OCI-LY1 (cell line): ENCODE measurements around the gene ITIH3.
A peak's percentile ranks its signal among the peaks of the same experiment; 100 is the strongest.

ENCODE experiments used
- H2AFZ ChIP-seq: fragments of 200-600 bp; sonication (generic), shearing (Covaris generic); 2 replicates; pipeline ENCODE4 v1.6.0; 2014; ENCODE audit warnings: antibody characterized with exemption, mild to moderate bottlenecking, low read length
- H3F3A ChIP-seq: fragments of 200-600 bp; sonication (generic), shearing (Covaris generic); 2 replicates; pipeline ENCODE4 v1.6.0; 2014; ENCODE audit warnings: mild to moderate bottlenecking, antibody characterized with exemption, low read length, moderate library complexity; ENCODE audit not compliant: insufficient read depth
- H3K27ac ChIP-seq: fragments of 200-600 bp; sonication (generic); 2 replicates; pipeline ENCODE4 v1.5.1; 2014; ENCODE audit warnings: low read length, mixed run types, mild to moderate bottlenecking, low read depth; ENCODE audit not compliant: poor library complexity, severe bottlenecking
- H3K27me3 ChIP-seq: fragments of 200-600 bp; sonication (generic); 2 replicates; pipeline ENCODE4 v1.6.0; 2014; ENCODE audit warnings: antibody characterized with exemption, mild to moderate bottlenecking, low read length, moderate library complexity; ENCODE audit not compliant: insufficient read depth
- H3K36me3 ChIP-seq: fragments of 200-600 bp; sonication (generic); 2 replicates; pipeline ENCODE4 v1.6.1; 2014; ENCODE audit warnings: mild to moderate bottlenecking, antibody characterized with exemption, low read length, moderate library complexity, mixed read lengths; ENCODE audit not compliant: insufficient read depth
- H3K4me1 ChIP-seq: fragments of 200-600 bp; sonication (generic); 2 replicates; pipeline ENCODE4 v1.5.1; 2014; ENCODE audit warnings: mild to moderate bottlenecking, low read length, moderate library complexity; ENCODE audit not compliant: insufficient read depth, severe bottlenecking
- H3K4me2 ChIP-seq: fragments of 200-600 bp; sonication (generic), shearing (Covaris generic); 2 replicates; pipeline ENCODE4 v1.6.1; 2014; ENCODE audit warnings: low read length
- H3K4me3 ChIP-seq: fragments of 200-600 bp; sonication (generic); 2 replicates; pipeline ENCODE4 v1.5.1; 2014; ENCODE audit warnings: low read length, low read depth, mild to moderate bottlenecking, mixed read lengths; ENCODE audit not compliant: poor library complexity, severe bottlenecking
- H3K79me2 ChIP-seq: fragments of 200-600 bp; shearing (Covaris generic); 2 replicates; pipeline ENCODE4 v1.6.1; 2016; ENCODE audit warnings: mixed run types, low read length, mixed read lengths; ENCODE audit not compliant: insufficient read depth
- H3K9ac ChIP-seq: fragments of 200-600 bp; sonication (generic), shearing (Covaris generic); 2 replicates; pipeline ENCODE4 v1.6.1; 2014; ENCODE audit warnings: mild to moderate bottlenecking, low read length, mixed read lengths
- H3K9me2 ChIP-seq: fragments of 200-600 bp; sonication (generic), shearing (Covaris generic); 2 replicates; pipeline ENCODE4 v1.6.1; 2014; ENCODE audit warnings: low read depth, mild to moderate bottlenecking, low read length, mixed read lengths
- H3K9me3 ChIP-seq: fragments of 200-600 bp; shearing (Covaris generic); 2 replicates; pipeline ENCODE4 v1.6.1; 2014; ENCODE audit warnings: low read length, mixed read lengths
- H4K20me1 ChIP-seq: fragments of 200-600 bp; sonication (generic), shearing (Covaris generic); 2 replicates; pipeline ENCODE4 v1.6.0; 2016; ENCODE audit warnings: mild to moderate bottlenecking, low read length; ENCODE audit not compliant: insufficient read depth
- CTCF ChIP-seq: fragments of 200-600 bp; sonication (generic), shearing (Covaris generic); IDR thresholded peaks from 2 replicates; pipeline ENCODE4 v1.5.1; 2017; ENCODE audit warnings: mild to moderate bottlenecking, antibody characterized with exemption, low read length, moderate library complexity, mixed read lengths
- EZH2 ChIP-seq: fragments of 200-600 bp; sonication (generic), shearing (Covaris generic); IDR thresholded peaks from 2 replicates; pipeline ENCODE4 v1.8.0; 2017; ENCODE audit warnings: borderline replicate concordance, mixed run types, mild to moderate bottlenecking, antibody characterized with exemption, low read length, moderate library complexity, mixed read lengths

The ITIH3 gene

DNA sequence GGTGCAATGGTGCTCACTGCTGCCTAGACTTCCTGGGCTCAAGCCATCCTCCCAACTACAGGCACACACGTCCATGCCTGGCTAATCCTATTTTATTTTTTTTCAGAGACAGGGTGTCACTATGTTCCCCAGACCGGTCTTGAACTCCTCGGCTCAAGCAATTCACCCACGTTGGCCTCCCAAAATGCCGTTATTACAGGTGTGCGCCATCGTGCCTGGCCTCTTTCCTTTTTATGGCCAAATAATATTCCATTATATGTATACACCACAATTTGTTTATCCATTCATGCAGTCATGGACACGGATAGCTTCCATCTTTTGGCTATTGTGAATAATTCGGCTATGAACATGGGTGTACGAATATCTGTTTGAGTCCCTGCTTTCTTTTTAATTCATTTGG lies 22.9 kb upstream of the ITIH3 start:
- Histone ChIP-seq H3K4me3 (no peak overlapping the region), H4K20me1 (no peaks in the 10 kb centered on the region), H3K27ac (no peak overlapping the region), H3K79me2 (no peaks in the 10 kb centered on the region), H3K9ac (no peak overlapping the region; the same call in 1 of the 2 replicates), H3K27me3 (no peaks in the 10 kb centered on the region), H3K4me2 (peak overlapping the region; percentile 65; the same call in 1 of the 2 replicates), H3F3A (no peaks in the 10 kb centered on the region), H2AFZ (no peak overlapping the region), H3K9me3 (no peaks in the 10 kb centered on the region), H3K36me3 (peaks cover 9% of the 10 kb centered on the region; the same call in 1 of the 2 replicates), H3K4me1 (peaks cover 32% of the 10 kb centered on the region), H3K9me2 (no peaks in the 10 kb centered on the region)
- TF ChIP-seq CTCF (no peak), EZH2 (no peak)

GRCh38 chr3:52773361-52774065 lies 21.1 kb upstream of the ITIH3 start:
- no peaks in the 10 kb centered on the region for H3K27me3 ChIP-seq
- no peaks in the 10 kb centered on the region for H3K9me2 ChIP-seq
- TF ChIP-seq CTCF = no peak
- TF ChIP-seq EZH2 = no peak
- peaks cover 32% of the 10 kb centered on the region for H3K4me1 ChIP-seq
- no peaks in the 10 kb centered on the region for H3F3A ChIP-seq
- no peak overlapping the region for H2AFZ ChIP-seq
- no peak overlapping the region for H3K4me3 ChIP-seq
- H3K79me2 ChIP-seq = no peaks in the 10 kb centered on the region
- H3K9me3 ChIP-seq = no peaks in the 10 kb centered on the region
- H4K20me1 ChIP-seq = no peaks in the 10 kb centered on the region
- no peak overlapping the region for H3K9ac ChIP-seq
- H3K36me3 ChIP-seq = peaks cover 2% of the 10 kb centered on the region; the same call in 1 of the 2 replicates
- H3K27ac ChIP-seq = no peak overlapping the region
- H3K4me2 ChIP-seq = no peak overlapping the region

- no peak overlapping the region for H3K4me3 ChIP-seq
- TF ChIP-seq CTCF (no peak), EZH2 (no peak)
- no peaks in the 10 kb centered on the region for H3K36me3 ChIP-seq
- H3K4me2 ChIP-seq = no peak overlapping the region
- no peaks in the 10 kb centered on the region for H3F3A ChIP-seq
- peaks cover 34% of the 10 kb centered on the region for H3K4me1 ChIP-seq
- H3K27me3 ChIP-seq = no peaks in the 10 kb centered on the region
- no peaks in the 10 kb centered on the region for H3K9me2 ChIP-seq
- H3K9ac ChIP-seq = no peak overlapping the region
- no peak overlapping the region for H2AFZ ChIP-seq
- no peak overlapping the region for H3K27ac ChIP-seq
- H4K20me1 ChIP-seq = no peaks in the 10 kb centered on the region
- H3K79me2 ChIP-seq = no peaks in the 10 kb centered on the region
- no peaks in the 10 kb centered on the region for H3K9me3 ChIP-seq
Observed at GRCh38 chr3:52774066-52774713, 20.4 kb upstream of the ITIH3 start.
